Liver (tissue), 9 donors: ENCODE measurements around the gene UGT1A9. TPM values are rescaled to one million over a fixed set of nuclear protein-coding genes. Genes with fewer than 3 reads are reported as not detected.

Experiments used
- DNase-seq: peaks from one replicate; pipeline ENCODE4 v3.0.0-alpha.2; 2017; ENCODE audit warnings: low spot score
- H3K27ac ChIP-seq, 2 donors: one replicate each; pipeline ENCODE4 v1.7.0; 2013; ENCODE audit warnings: inconsistent platforms in 2 of 2, low read length in 2 of 2, control low read depth in 1 of 2, low read depth in 1 of 2, mild to moderate bottlenecking in 1 of 2
- H3K27me3 ChIP-seq, 4 donors: one replicate each; pipeline versions ENCODE4 v1.6.1 to v1.7.0; 2013; ENCODE audit warnings: low read length in 3 of 4, inconsistent platforms in 1 of 4, mild to moderate bottlenecking in 1 of 4, moderate library complexity in 1 of 4; ENCODE audit not compliant: control insufficient read depth in 4 of 4, insufficient read depth in 4 of 4
- H3K36me3 ChIP-seq, 4 donors: one replicate each; pipeline versions ENCODE4 v1.6.1 to v1.7.0; 2013; ENCODE audit warnings: low read length in 3 of 4, mild to moderate bottlenecking in 3 of 4, low read depth in 1 of 4, moderate library complexity in 1 of 4; ENCODE audit not compliant: control insufficient read depth in 4 of 4, insufficient read depth in 3 of 4
- H3K4me1 ChIP-seq, 4 donors: one replicate each; pipeline versions ENCODE4 v1.6.1 to v1.7.0; 2013; ENCODE audit warnings: low read length in 3 of 4, mild to moderate bottlenecking in 3 of 4, moderate library complexity in 1 of 4; ENCODE audit not compliant: control insufficient read depth in 4 of 4, insufficient read depth in 4 of 4
- H3K4me3 ChIP-seq, 3 donors: one replicate each; pipeline versions ENCODE4 v1.6.1 to v1.7.0; 2013; ENCODE audit warnings: low read length in 3 of 3, control low read depth in 1 of 3, low read depth in 1 of 3, mild to moderate bottlenecking in 1 of 3
- H3K9ac ChIP-seq, 2 donors: one replicate each; pipeline ENCODE4 v1.7.0; 2013; ENCODE audit warnings: low read length in 2 of 2, mild to moderate bottlenecking in 2 of 2, moderate library complexity in 2 of 2, control low read depth in 1 of 2, low read depth in 1 of 2
- H3K9me3 ChIP-seq, 4 donors: one replicate each; pipeline versions ENCODE4 v1.6.1 to v1.7.0; 2013; ENCODE audit warnings: low read length in 3 of 4; ENCODE audit not compliant: control insufficient read depth in 4 of 4
- ATF3 ChIP-seq: IDR thresholded peaks from 2 replicates; pipeline ENCODE4 v1.6.1; 2016; ENCODE audit warnings: antibody characterized with exemption
- CTCF ChIP-seq: fragments of 150-350 bp; IDR thresholded peaks from 2 replicates; pipeline ENCODE4 v1.5.1; 2017; ENCODE audit warnings: improper control_type of control experiment, low read depth, low read length; ENCODE audit not compliant: missing input control
- EGR1 ChIP-seq, 2 donors: IDR thresholded peaks; 2 replicates each; pipeline ENCODE4 v1.6.1; 2016 to 2018; ENCODE audit warnings: antibody characterized with exemption in 2 of 2, low read depth in 2 of 2
- FOXA1 ChIP-seq: IDR thresholded peaks from 2 replicates; pipeline ENCODE4 v1.6.1; 2016; ENCODE audit warnings: antibody characterized with exemption
- FOXA2 ChIP-seq: IDR thresholded peaks from 2 replicates; pipeline ENCODE4 v1.6.1; 2016; ENCODE audit warnings: antibody characterized with exemption
- GABPA ChIP-seq, 2 donors: IDR thresholded peaks in 1 of 2; conservative IDR thresholded peaks in 1 of 2; 2 replicates each; pipeline ENCODE4 v1.6.1; 2016; ENCODE audit warnings: antibody characterized with exemption in 2 of 2, mild to moderate bottlenecking in 1 of 2, moderate library complexity in 1 of 2
- HNF4A ChIP-seq, 2 donors: conservative IDR thresholded peaks; 2 replicates each; pipeline ENCODE4 v1.6.1; 2016; ENCODE audit warnings: antibody characterized with exemption in 2 of 2, mild to moderate bottlenecking in 2 of 2
- HNF4G ChIP-seq: IDR thresholded peaks from 2 replicates; pipeline ENCODE4 v1.6.1; 2016; ENCODE audit warnings: antibody characterized with exemption
- JUND ChIP-seq, 2 donors: IDR thresholded peaks; 2 replicates each; pipeline ENCODE4 v1.6.1; 2016; ENCODE audit warnings: antibody characterized with exemption in 2 of 2
- MAX ChIP-seq: IDR thresholded peaks from 2 replicates; pipeline ENCODE4 v1.6.1; 2016; ENCODE audit warnings: antibody characterized with exemption
- NR2F2 ChIP-seq: IDR thresholded peaks from 2 replicates; pipeline ENCODE4 v1.6.1; 2016; ENCODE audit warnings: antibody characterized with exemption
- RAD21 ChIP-seq, 2 donors: IDR thresholded peaks; 2 replicates each; pipeline ENCODE4 v1.6.1; 2016; ENCODE audit warnings: antibody characterized with exemption in 2 of 2, mild to moderate bottlenecking in 2 of 2
- REST ChIP-seq: IDR thresholded peaks from 2 replicates; pipeline ENCODE4 v1.6.1; 2016; ENCODE audit warnings: antibody characterized with exemption, mild to moderate bottlenecking
- RXRA ChIP-seq, 2 donors: IDR thresholded peaks; 2 replicates each; pipeline ENCODE4 v1.6.1; 2017 to 2018; ENCODE audit warnings: antibody characterized with exemption in 2 of 2, mild to moderate bottlenecking in 1 of 2
- SP1 ChIP-seq: IDR thresholded peaks from 2 replicates; pipeline ENCODE4 v1.6.1; 2018; ENCODE audit warnings: antibody characterized with exemption, mild to moderate bottlenecking
- TAF1 ChIP-seq: conservative IDR thresholded peaks from 2 replicates; pipeline ENCODE4 v1.6.1; 2016; ENCODE audit warnings: antibody characterized with exemption, mild to moderate bottlenecking
- YY1 ChIP-seq: IDR thresholded peaks from 2 replicates; pipeline ENCODE4 v1.6.1; 2016; ENCODE audit warnings: antibody characterized with exemption, mild to moderate bottlenecking
- ZBTB33 ChIP-seq: IDR thresholded peaks from 2 replicates; pipeline ENCODE4 v1.6.1; 2016; ENCODE audit warnings: antibody characterized with exemption
- WGBS: extraction: QIAGEN DNeasy Blood & Tissue Kit; methylation state at CpG from one replicate; pipeline ENCODE4 v1.1.7; 2013; 5-methylcytosine and 5-hydroxymethylcytosine counted together
- polyA plus RNA-seq, 2 donors: library from polyadenylated mRNA; stranded (reverse) in 1 of 2; unstranded in 1 of 2; fragments of 200-250 nt in 1 of 2; fragments of >200 nt in 1 of 2; fragmentation: Nextera tagmentation in 1 of 2; extraction: Ambion mirVana in 1 of 2; gene quantifications; one replicate each; pipeline versions ENCODE4 v1.2.1 to v1.2.3, GENCODE V29; 2013 to 2015
- total RNA-seq, 2 donors: library from RNA; depleted of rRNA; stranded (reverse); fragments of >200 nt; gene quantifications; one replicate each; pipeline ENCODE4 v1.2.3, GENCODE V29; 2014
- donor health status: healthy.
- donor health status: healthy.
- donor health status: healthy.
- donor health status: healthy.
- donor health status: healthy.

Gene UGT1A9
- total and polyA plus RNA-seq, 4 donors: 14.3 to 62.3 (median 23.8) TPM; not detected in 1

- Histone ChIP-seq H3K9me3 (no peaks in the 10 kb centered on the region), H3K4me1 (no peaks in the 10 kb centered on the region), H3K27me3 (no peaks in the 10 kb centered on the region), H3K27ac (no peak overlapping the region), H3K36me3 (no peaks in the 10 kb centered on the region), H3K4me3 (no peak overlapping the region), H3K9ac (no peak overlapping the region)
- 76% methylated on average over 5 of the region's 5 CpGs for WGBS
- DNase-seq: no peak
- no peak for TF ChIP-seq HNF4G
- no peak for TF ChIP-seq ZBTB33
- TF ChIP-seq TAF1: no peak
- no peak for TF ChIP-seq YY1
- no peak for TF ChIP-seq FOXA1
- no peak for TF ChIP-seq FOXA2
- TF ChIP-seq SP1: no peak
- no peak for TF ChIP-seq ATF3
- TF ChIP-seq MAX: no peak
- no peak for TF ChIP-seq NR2F2
Observed at GRCh38 chr2:233638836-233639235, 32.9 kb upstream of the UGT1A9 start.

- no peak for TF ChIP-seq REST
- no peak for TF ChIP-seq RAD21 (IDR thresholded peaks at IDR 0.05)
- TF ChIP-seq MAX: no peak
- no peak for TF ChIP-seq TAF1
- no peak for TF ChIP-seq EGR1 (IDR thresholded peaks at IDR 0.05; ENCODE audit: low read depth in 2 of 2)
- TF ChIP-seq JUND (IDR thresholded peaks at IDR 0.05): no peak
- no peak for TF ChIP-seq NR2F2
- TF ChIP-seq FOXA2: no peak
- TF ChIP-seq HNF4G: no peak
- no peak for TF ChIP-seq CTCF
- no peak for TF ChIP-seq ZBTB33
- TF ChIP-seq RXRA (IDR thresholded peaks at IDR 0.05): no peak
- TF ChIP-seq ATF3: no peak
- TF ChIP-seq HNF4A (conservative IDR thresholded peaks at IDR 0.05): no peak
- TF ChIP-seq YY1: no peak
- no peak for TF ChIP-seq SP1
- no peak for TF ChIP-seq FOXA1
- TF ChIP-seq GABPA (IDR thresholded peaks at IDR 0.05 in 1 of 2, conservative IDR thresholded peaks at IDR 0.05 in 1 of 2): no peak
- H3K4me3 ChIP-seq: no peak overlapping the region
- H3K27ac ChIP-seq: no peak overlapping the region
- no peaks in the 10 kb centered on the region for H3K36me3 ChIP-seq
- no peak for DNase-seq
- no peaks in the 10 kb centered on the region for H3K9me3 ChIP-seq
- no peaks in the 10 kb centered on the region for H3K27me3 ChIP-seq
- H3K9ac ChIP-seq: no peak overlapping the region
- no peaks in the 10 kb centered on the region for H3K4me1 ChIP-seq
Observed at GRCh38 chr2:233639860-233640259, 31.8 kb upstream of the UGT1A9 start.
